GM15510 (cell line): ENCODE data around the gene SPTBN4.

Experiments used
- POLR2A ChIP-seq: IDR thresholded peaks from 3 replicates; pipeline ENCODE4 v1.6.1; 2011; ENCODE audit warnings: borderline replicate concordance; ENCODE audit not compliant: insufficient read length; ENCODE audit errors: extremely low read depth

Gene SPTBN4

DNA sequence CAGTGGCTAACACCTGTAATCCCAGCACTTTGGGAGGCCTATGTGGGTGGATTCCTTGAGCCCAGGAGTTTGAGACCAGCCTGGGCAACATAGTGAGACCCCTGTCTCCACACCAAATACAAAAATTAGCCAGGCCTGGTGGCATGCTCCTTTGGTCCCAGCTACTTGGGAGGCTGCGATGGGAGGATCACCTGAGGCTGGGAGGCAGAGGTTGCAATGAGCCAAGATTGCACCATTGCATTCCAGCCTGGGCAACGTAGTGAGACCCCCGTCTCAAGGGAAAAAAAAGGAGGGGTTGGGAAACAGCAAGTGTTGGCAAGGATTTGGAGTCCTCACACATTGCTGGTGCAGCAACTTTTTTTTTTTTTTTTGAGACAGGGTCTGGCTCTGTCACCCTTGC is 19.2 kb downstream of the SPTBN4 start:
- TF ChIP-seq POLR2A, result no peak

DNA sequence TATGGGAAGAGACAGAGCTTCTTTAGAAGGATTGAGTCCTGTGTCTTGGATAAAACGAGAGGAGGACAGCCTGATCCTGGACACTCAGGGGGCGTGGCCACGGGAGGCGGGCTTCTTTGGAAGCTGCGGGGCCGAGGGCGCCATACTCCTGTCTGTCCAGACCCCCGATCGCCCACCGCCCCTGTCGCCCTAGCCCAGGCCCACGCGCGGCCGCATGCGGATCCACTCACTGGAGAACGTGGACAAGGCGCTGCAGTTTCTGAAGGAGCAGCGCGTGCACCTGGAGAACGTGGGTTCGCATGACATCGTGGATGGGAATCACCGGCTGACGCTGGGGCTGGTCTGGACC is 23.1 kb downstream of the SPTBN4 start:
- no peak for TF ChIP-seq POLR2A

- TF ChIP-seq POLR2A, result no peak
These were observed 25.5 kb downstream of the SPTBN4 start for GRCh38 chr19:40492274-40492673.

GRCh38 chr19:40493778-40494177 is 27.0 kb downstream of the SPTBN4 start:
- TF ChIP-seq POLR2A, result no peak

- TF ChIP-seq POLR2A, result no peak
These were observed 27.5 kb downstream of the SPTBN4 start for GRCh38 chr19:40494191-40494838.

DNA sequence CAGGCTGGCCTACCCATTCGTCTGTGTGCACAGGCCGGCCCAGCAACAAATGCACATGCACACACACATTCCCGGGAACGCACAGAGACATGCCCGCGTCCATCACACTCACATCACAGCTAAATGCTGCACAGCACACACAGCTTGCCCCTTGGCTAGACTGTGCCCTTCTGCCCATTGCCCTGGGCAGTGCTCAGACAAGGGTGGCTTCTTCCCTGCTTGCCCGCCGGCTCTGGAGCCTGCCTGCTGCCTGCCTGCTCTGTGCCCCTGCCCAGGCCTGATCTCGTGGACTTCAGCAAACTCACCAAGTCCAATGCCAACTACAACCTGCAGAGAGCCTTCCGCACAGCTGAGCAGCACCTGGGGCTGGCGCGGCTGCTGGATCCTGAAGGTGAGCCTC is 30.4 kb downstream of the SPTBN4 start:
- no peak for TF ChIP-seq POLR2A

DNA sequence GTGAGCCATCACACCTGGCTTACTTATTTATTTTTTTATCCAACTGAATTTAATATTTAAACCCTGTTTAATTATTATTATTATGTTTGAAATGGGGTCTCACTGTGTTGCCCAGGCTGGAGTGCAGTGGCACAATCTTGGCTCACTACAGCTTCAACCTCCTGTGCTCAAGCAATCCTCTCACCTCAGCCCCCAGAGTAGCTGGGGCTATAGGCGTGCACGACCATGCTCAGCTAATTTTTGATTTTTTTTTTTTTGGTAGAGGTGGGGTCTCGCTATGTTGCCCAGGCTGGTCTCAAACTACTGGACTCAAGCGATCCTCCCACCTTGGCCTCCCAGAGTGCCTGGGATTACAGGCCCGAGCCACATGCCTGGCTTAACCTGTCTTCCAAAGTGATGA is 32.5 kb downstream of the SPTBN4 start:
- no peak for TF ChIP-seq POLR2A

DNA sequence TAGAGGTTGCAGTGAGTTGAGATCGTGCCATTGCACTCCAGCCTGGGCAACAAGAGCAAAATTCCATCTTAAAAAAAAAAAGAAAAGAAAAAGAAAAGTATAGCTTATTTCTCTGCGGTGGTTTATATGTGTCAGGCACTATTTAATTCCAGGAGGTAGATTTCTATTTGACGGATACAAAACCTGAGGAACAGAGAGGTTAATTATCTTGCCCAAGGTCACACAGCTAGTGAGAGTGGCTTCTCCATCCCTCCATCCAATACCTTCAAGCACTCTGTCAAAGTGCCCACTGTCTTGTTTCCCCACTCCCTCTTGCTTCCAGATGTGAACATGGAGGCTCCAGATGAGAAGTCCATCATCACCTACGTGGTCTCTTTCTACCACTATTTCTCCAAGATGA is 34.8 kb downstream of the SPTBN4 start:
- TF ChIP-seq POLR2A, result no peak

DNA sequence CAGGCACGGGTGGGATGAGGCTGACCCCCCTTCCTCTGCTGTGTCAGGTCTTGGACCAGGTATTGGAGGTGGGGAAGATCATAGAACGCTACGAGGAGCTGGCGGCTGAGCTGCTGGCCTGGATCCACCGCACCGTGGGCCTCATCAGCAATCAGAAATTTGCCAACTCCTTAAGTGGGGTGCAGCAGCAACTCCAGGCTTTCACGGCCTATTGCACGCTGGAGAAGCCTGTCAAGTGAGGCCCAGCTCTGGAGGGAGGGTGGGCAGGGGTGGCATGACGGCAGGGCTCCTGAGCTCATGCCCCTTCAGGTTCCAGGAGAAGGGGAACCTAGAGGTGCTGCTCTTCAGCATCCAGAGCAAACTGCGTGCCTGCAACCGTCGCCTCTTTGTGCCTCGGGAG is 35.3 kb downstream of the SPTBN4 start:
- no peak for TF ChIP-seq POLR2A

GRCh38 chr19:40502647-40503319 is 36.0 kb downstream of the SPTBN4 start:
- TF ChIP-seq POLR2A, result no peak

GRCh38 chr19:40503320-40503695 is 36.5 kb downstream of the SPTBN4 start:
- TF ChIP-seq POLR2A, result no peak

GRCh38 chr19:40506099-40506498 is 39.3 kb downstream of the SPTBN4 start:
- TF ChIP-seq POLR2A, result no peak

- TF ChIP-seq POLR2A, result no peak
These were observed 41.1 kb downstream of the SPTBN4 start for GRCh38 chr19:40507892-40508291.

DNA sequence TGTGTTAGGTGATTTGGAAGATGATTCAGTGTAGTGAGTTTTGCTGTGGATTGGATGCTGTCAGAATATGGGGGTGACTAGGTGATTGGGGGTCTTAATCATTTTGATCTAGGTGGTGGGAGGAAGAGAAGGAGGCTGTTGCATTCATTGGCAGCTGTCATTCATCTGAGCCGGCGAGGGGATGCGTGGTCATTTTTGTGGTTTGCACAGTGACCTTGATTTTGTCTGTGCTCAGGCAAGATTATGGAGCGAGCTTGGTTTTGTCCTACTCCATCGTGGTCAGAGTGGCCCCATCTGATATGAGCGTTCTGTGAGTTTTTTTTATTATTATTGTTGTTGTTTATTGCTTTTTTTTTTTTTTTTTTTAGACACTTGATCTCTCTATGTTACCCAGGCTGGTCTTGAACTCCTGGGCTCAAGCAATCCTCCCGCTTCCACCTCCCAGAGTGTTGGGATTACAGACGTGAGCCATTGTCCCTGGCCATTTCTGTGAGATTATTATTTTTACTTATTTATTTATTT is 42.0 kb downstream of the SPTBN4 start:
- TF ChIP-seq POLR2A, result no peak

- TF ChIP-seq POLR2A, result no peak
These were observed 43.8 kb downstream of the SPTBN4 start for GRCh38 chr19:40510526-40511115.

GRCh38 chr19:40511487-40511886 is 44.7 kb downstream of the SPTBN4 start:
- no peak for TF ChIP-seq POLR2A
